ENCODE results near the gene EFNA5.

EFNA5 gene

DNA sequence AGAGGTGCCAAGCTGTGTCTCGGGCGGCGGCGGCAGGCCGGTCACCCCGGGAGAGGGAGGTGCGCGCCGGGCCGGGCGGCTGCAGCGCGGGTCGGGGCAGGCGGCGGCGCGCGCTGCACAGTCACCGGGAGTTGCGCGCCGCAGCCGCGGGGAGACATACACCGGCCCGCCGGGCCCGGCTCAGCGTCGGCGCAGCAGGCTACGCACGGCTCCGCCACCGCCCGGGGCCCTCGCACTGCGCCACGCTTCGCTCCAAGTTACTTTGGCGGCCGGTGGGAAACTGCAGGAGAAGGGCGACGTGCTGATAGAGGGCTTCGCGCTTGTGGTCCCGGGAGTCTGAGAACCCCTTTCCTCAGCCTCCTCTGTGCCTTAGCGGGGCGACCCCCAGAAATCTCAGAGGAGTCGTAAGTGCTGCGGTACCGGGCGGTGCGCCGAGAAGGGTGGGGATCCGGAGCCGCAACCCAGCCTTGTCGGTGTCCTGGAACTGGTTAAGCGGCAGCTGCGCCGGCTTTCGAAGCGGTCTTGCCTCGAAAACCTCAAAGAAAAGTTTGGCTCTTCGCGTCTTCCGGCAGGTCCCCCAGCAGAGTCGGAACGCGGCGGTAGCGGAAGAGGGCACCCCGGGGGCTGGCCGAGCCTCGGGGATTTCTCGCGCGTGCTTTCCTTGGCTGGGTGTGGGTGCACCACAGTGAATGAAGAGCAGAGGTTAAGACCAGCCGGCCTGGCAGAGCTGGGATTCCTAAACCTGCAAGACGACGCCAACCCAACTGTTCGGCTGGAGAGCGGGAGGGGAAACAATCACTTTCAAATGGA, at the start of gene EFNA5:
Gene EFNA5, minus strand, starts transcription at position 6 of the 810 bp plus-strand sequence.
- DNase-seq (ENCODE audit: low read depth in 2 of 2) = no peak

DNA sequence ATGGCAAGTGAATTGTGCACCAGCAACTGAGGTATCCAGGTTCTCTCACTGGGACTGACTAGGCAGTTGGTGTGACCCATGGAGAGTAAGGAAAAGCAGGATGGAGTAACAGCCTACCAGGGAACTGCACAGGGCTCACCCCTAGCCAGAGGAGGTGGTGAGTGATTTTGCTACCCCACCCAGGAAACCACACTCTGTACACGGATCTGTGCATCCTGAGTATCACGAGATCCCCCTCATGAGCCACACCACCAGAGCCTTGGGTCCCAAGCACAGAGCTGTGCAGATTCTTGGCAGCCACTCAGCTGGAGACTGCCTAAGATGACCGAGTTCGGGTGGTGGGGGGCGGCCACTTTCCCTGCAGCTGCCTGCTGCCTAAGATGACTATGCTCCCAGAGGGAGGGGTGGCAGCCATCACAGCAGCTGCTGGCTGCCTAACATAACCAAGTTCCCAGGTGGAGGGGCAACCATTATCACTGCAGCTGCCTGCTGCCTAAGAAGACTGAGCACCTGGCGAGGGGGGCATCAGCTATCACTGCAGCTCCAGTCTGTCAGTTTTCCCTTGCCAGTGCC, 48.4 kb upstream of the EFNA5 start:
- DNase-seq (ENCODE audit: low read depth in 2 of 2) = no peak

GRCh38 chr5:107717816-107718215, 47.1 kb upstream of the EFNA5 start:
- no peak for DNase-seq (ENCODE audit: low read depth in 2 of 2)

GRCh38 chr5:107713228-107713627, 42.5 kb upstream of the EFNA5 start:
- DNase-seq (ENCODE audit: low read depth in 2 of 2) = no peak

- no peak for DNase-seq (ENCODE audit: low read depth in 2 of 2)
Measured at GRCh38 chr5:107712359-107712870, 41.7 kb upstream of the EFNA5 start.

DNA sequence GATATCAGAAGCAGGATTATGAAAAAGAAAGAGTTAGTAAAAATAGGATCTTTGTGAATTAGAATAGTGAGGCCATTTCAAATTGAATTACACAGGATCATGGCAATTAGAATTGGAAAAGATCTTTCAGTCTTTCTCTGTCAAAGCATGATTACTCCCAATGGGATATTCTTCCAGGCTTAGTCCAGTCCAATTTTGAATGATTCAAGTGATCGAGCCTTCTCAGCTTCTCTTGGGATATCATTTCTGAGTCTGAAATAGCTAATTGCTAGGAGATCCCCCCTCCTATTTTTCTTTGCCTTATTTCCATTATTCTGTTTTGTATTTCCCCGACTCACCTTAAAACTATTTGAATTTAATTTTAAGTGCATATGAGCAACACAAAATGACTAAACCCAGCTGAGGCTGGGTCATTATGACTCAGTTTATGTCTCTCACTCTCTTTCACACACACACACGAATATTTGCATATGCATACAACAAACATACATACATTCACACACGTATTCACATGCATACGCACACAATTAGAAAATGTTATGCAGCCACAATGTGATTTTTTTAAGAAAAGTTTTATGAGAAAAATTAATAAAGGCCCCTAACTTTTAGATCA, 34.8 kb upstream of the EFNA5 start:
- no peak for DNase-seq (ENCODE audit: low read depth in 2 of 2)

GRCh38 chr5:107704681-107705401, 34.1 kb upstream of the EFNA5 start:
- DNase-seq (ENCODE audit: low read depth in 2 of 2) = no peak

DNA sequence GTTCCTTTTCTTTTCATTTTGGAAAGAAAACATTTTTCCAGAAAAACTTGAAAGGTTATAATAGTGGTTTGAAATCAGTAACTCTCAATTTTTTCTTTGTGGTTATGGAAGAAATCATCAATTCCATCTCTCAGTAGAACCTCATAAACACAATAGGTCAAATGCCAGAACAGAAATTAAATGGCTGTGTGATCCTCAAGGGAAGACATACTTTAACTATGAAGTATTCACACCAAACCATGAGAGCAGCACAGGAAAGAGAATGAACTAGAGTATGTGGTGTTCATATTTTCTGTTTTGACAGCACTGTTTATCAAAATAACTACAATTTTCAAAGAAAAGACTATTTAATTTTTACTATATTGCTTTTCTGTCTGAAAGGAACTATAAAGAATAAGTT, 29.7 kb upstream of the EFNA5 start:
- DNase-seq (ENCODE audit: low read depth in 2 of 2) = no peak

DNA sequence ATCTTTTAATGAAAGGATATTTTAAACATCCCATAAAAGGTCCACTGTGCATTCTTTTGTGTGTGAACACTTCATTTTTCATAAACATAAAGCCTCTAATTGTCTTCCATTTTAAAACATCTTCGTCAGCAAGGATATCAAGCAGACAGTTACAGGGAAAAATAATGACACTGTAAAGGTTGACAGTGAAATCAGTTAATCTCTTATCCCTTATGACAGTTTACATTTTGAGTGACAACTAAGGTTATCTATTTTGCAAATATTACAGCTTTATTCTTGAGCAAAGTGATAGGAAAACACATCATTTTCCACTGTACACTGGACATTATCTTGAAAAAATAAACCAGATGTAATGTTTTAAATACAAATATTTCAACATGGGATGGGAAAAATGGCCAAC, 28.7 kb upstream of the EFNA5 start:
- no peak for DNase-seq (ENCODE audit: low read depth in 2 of 2)

- no peak for DNase-seq (ENCODE audit: low read depth in 2 of 2)
Measured at GRCh38 chr5:107698286-107698685, 27.5 kb upstream of the EFNA5 start.

- DNase-seq (ENCODE audit: low read depth in 2 of 2) = no peak
Measured at GRCh38 chr5:107696498-107696897, 25.8 kb upstream of the EFNA5 start.

- DNase-seq (ENCODE audit: low read depth in 2 of 2) = no peak
Measured at GRCh38 chr5:107696080-107696479, 25.3 kb upstream of the EFNA5 start.

GRCh38 chr5:107687937-107688336, 17.2 kb upstream of the EFNA5 start:
- DNase-seq (ENCODE audit: low read depth in 2 of 2) = no peak

DNA sequence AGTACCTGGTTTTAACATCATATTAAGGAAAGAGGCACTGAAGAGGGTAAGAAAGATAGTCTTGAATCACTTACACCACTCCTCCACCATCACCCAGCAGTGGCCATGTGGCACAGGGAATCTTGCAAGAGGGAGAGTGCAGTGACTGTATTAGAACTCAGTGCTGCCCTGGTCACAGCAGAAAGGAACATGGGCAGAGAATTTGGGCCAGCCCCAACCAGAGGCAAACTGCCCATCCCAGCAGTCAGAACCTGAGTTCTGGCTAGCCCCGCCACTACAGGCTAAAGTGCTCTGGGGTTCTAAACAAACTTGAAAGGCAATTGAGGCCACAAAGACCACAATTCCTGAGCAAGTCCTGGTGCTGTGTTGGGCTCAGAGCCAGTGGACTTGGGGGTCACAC, 16.7 kb upstream of the EFNA5 start:
- no peak for DNase-seq (ENCODE audit: low read depth in 2 of 2)

DNA sequence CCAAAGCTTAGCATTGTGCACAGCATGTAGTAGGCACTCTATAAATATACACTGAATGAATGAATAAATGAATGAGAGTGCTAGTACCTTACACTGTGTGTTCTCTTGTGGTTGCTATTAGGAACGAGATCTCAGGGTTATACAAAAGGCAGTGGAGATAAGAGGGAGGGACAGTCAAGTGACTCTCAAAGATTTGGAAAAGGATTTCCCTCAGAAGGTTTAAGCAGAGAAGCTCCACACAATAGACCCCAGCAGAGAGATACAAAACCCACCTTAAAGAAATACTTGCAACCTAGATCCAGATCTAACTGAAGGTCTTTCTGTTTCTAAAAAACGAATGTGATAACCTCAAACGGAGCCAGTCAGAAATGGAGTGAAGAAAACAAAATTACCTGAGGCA, 11.8 kb upstream of the EFNA5 start:
- DNase-seq (ENCODE audit: low read depth in 2 of 2) = no peak

DNA sequence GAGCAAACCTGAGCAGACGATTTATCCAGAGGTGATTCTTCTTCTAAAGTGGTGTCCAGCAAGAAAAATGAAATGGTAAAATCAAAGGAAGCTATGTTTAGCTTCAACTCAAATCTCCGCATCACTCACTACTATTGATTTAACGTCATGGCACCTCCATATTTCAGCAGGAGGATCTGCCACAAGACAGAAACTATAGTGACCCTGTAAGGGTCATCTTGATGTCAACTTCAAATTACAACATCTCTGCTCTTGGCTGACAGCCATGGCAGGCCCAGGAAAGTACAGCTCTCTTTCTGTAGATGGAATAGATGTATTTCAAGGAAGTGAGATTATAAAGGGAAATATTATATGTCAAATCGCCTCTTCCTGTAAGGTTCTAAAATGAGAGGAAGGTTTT, 10.1 kb upstream of the EFNA5 start:
- no peak for DNase-seq (ENCODE audit: low read depth in 2 of 2)

GRCh38 chr5:107680099-107680498, 9.4 kb upstream of the EFNA5 start:
- no peak for DNase-seq (ENCODE audit: low read depth in 2 of 2)

GRCh38 chr5:107676702-107677101, 6.0 kb upstream of the EFNA5 start:
- no peak for DNase-seq (ENCODE audit: low read depth in 2 of 2)

DNA sequence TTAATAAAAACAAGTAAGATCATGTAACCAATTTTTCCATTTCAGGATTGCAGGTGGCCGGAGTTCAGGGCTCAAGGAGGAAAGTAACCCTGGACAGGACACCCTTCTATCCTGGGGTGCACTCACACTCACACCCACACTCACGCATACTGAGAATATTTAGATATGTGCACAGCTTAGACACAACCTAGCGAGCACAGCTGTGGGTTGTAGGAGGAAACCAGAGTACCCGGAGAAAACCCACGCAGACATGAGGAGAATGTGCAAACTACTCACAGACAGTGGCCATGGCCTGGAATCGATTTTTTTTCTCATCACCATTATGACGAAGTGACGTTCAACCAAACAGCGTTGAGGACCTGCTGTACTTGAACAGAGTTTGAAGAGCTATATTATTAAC, 4.5 kb upstream of the EFNA5 start:
- DNase-seq (ENCODE audit: low read depth in 2 of 2) = no peak

- DNase-seq (ENCODE audit: low read depth in 2 of 2) = no peak
Measured at GRCh38 chr5:107674655-107675054, 3.9 kb upstream of the EFNA5 start.

GRCh38 chr5:107673368-107674136, 2.8 kb upstream of the EFNA5 start:
- peak; percentile 34 to 62 for DNase-seq (ENCODE audit: low read depth in 2 of 2)

GRCh38 chr5:107673039-107673367, 2.3 kb upstream of the EFNA5 start:
- DNase-seq (ENCODE audit: low read depth in 2 of 2) = no peak
